Activated CD4-positive, alpha-beta T cell treated with anti-CD3 and anti-CD28 coated beads for 36 hours (primary cell): ENCODE data around the gene TCIRG1. TPM values are rescaled to one million over a fixed set of nuclear protein-coding genes. Genes with fewer than 3 reads are reported as not detected.

Experiments
- ATAC-seq: fragments of 200-7000 bp; cut with Tn5 transposase; one replicate; pipeline ENCODE4 v1.10.0; 2021; ENCODE audit warnings: mild to moderate bottlenecking, moderate library complexity
- CTCF ChIA-PET: fragments of 350-600 bp; sonication (Branson Sonifier 250); formaldehyde crosslinking; loops from one replicate; lab custom pipeline; 2021; ENCODE audit warnings: antibody characterized with exemption; lab: Charles Lee
- POLR2A ChIA-PET: fragments of 350-600 bp; sonication (Branson Sonifier 250); formaldehyde crosslinking; loops from one replicate; lab custom pipeline; 2021; ENCODE audit warnings: antibody characterized with exemption, inconsistent platforms; lab: Charles Lee
- DNase-seq: peaks from one replicate; pipeline ENCODE4 v3.0.0-alpha.2; 2020
- H3K27ac Mint-ChIP-seq: one replicate; pipeline ENCODE4 v1.8.0; 2021; ENCODE audit warnings: mixed read lengths
- H3K27me3 Mint-ChIP-seq: one replicate; pipeline ENCODE4 v1.8.0; 2021; ENCODE audit warnings: mixed read lengths
- H3K36me3 Mint-ChIP-seq: one replicate; pipeline ENCODE4 v1.8.0; 2021; ENCODE audit warnings: low read depth, mixed read lengths
- H3K4me1 Mint-ChIP-seq: one replicate; pipeline ENCODE4 v1.8.0; 2021; ENCODE audit warnings: mixed read lengths
- H3K4me3 Mint-ChIP-seq: one replicate; pipeline ENCODE4 v1.8.0; 2021; ENCODE audit warnings: mild to moderate bottlenecking, moderate library complexity, mixed read lengths
- H3K9me3 Mint-ChIP-seq: one replicate; pipeline ENCODE4 v1.8.0; 2021; ENCODE audit warnings: low read depth, mixed read lengths
- intact Hi-C, 2 experiments: fragments of 100-400 bp; cut with DNase I in 1 of 2; cut with micrococcal nuclease in 1 of 2; formaldehyde crosslinking; loops; one replicate each; pipeline versions ENCODE4 v1.14.2 to v1.15.1; 2022 to 2024; cut with DNase I, micrococcal nuclease
- total RNA-seq, 2 experiments: library from RNA; stranded (reverse); gene quantifications; one replicate each; pipeline ENCODE4 v1.2.3, GENCODE V29; 2021

Gene TCIRG1
- total RNA-seq, 2 experiments from 2014 or later = 117 to 151 TPM

- intact Hi-C loops = no loop called here
These were observed 27.9 kb downstream of the TCIRG1 start for GRCh38 chr11:68066742-68067141.

GRCh38 chr11:68067991-68068390 is 29.2 kb downstream of the TCIRG1 start:
- Mint-ChIP-seq H3K9me3 (no peaks in the 10 kb centered on the region), H3K27ac (no peak overlapping the region), H3K4me1 (no peaks in the 10 kb centered on the region), H3K36me3 (peaks cover 13% of the 10 kb centered on the region), H3K4me3 (no peak overlapping the region), H3K27me3 (no peaks in the 10 kb centered on the region)
- intact Hi-C loops = no loop called here
- ChIA-PET POLR2A (no interaction called here), CTCF (no interaction called here)
- ATAC-seq (no peak), DNase-seq (no peak)

More at GRCh38 chr11:68066742-68067141, 27.9 kb downstream of the TCIRG1 start:
- POLR2A ChIA-PET = no interaction called here
- Mint-ChIP-seq H3K27ac (no peak overlapping the region), H3K36me3 (peaks cover 13% of the 10 kb centered on the region), H3K9me3 (no peaks in the 10 kb centered on the region), H3K4me3 (no peak overlapping the region), H3K4me1 (no peaks in the 10 kb centered on the region), H3K27me3 (no peaks in the 10 kb centered on the region)
- CTCF ChIA-PET = no interaction called here
- no peak for DNase-seq
- ATAC-seq = no peak

GRCh38 chr11:68071281-68072048 is 32.6 kb downstream of the TCIRG1 start:
- no peaks in the 10 kb centered on the region for H3K27me3 Mint-ChIP-seq
- H3K27ac Mint-ChIP-seq = no peak overlapping the region
- intact Hi-C loops = no loop called here
- ChIA-PET CTCF (no interaction called here), POLR2A (no interaction called here)
- H3K9me3 Mint-ChIP-seq = no peaks in the 10 kb centered on the region
- ATAC-seq (no peak), DNase-seq (no peak)
- no peaks in the 10 kb centered on the region for H3K4me1 Mint-ChIP-seq
- H3K4me3 Mint-ChIP-seq = no peak overlapping the region
- H3K36me3 Mint-ChIP-seq = peaks cover 10% of the 10 kb centered on the region

GRCh38 chr11:68074584-68075352 is 35.9 kb downstream of the TCIRG1 start:
- Mint-ChIP-seq H3K9me3 (no peaks in the 10 kb centered on the region), H3K4me1 (no peaks in the 10 kb centered on the region), H3K27ac (no peak overlapping the region), H3K4me3 (no peak overlapping the region), H3K27me3 (no peaks in the 10 kb centered on the region), H3K36me3 (peaks cover 4% of the 10 kb centered on the region)
- ATAC-seq = no peak
- intact Hi-C loops = no loop called here
- CTCF ChIA-PET = no interaction called here
- DNase-seq = no peak
- POLR2A ChIA-PET = no interaction called here

- Mint-ChIP-seq H3K4me1 (no peaks in the 10 kb centered on the region), H3K27me3 (no peaks in the 10 kb centered on the region), H3K4me3 (no peak overlapping the region), H3K27ac (no peak overlapping the region), H3K36me3 (peaks cover 3% of the 10 kb centered on the region), H3K9me3 (no peaks in the 10 kb centered on the region)
- DNase-seq = peak; percentile 19
- intact Hi-C loops = no loop called here
- ChIA-PET CTCF (no interaction called here), POLR2A (interaction anchor here (0.6 kb wide), 1 partner anchor 12 kb away, joined by 4 read pairs; no protein-coding TSS in a partner anchor)
- ATAC-seq = no peak
These were observed 37.7 kb downstream of the TCIRG1 start for GRCh38 chr11:68076371-68077042.

GRCh38 chr11:68077617-68078582 is 39.1 kb downstream of the TCIRG1 start:
- CTCF ChIA-PET = interaction anchor here (0.7 to 0.8 kb wide), 2 partner anchors 14 to 464 kb away, joined by 3 to 4 read pairs; no protein-coding TSS in a partner anchor
- Mint-ChIP-seq H3K27ac (peak overlapping the region; percentile 26), H3K4me3 (no peak overlapping the region), H3K36me3 (peaks cover 3% of the 10 kb centered on the region), H3K27me3 (no peaks in the 10 kb centered on the region), H3K4me1 (no peaks in the 10 kb centered on the region), H3K9me3 (no peaks in the 10 kb centered on the region)
- DNase-seq (no peak), ATAC-seq (no peak)
- intact Hi-C loops = no loop called here
- POLR2A ChIA-PET = interaction anchor here (0.6 kb wide), 1 partner anchor 17 kb away, joined by 5 read pairs; no protein-coding TSS in a partner anchor

GRCh38 chr11:68080860-68081259 is 42.0 kb downstream of the TCIRG1 start:
- DNase-seq = no peak
- Mint-ChIP-seq H3K27me3 (no peaks in the 10 kb centered on the region), H3K4me3 (no peak overlapping the region), H3K36me3 (peaks cover 3% of the 10 kb centered on the region), H3K27ac (no peak overlapping the region), H3K9me3 (no peaks in the 10 kb centered on the region), H3K4me1 (no peaks in the 10 kb centered on the region)
- CTCF ChIA-PET = no interaction called here
- intact Hi-C loops = no loop called here
- POLR2A ChIA-PET = no interaction called here
- no peak for ATAC-seq

- Mint-ChIP-seq H3K36me3 (peaks cover 3% of the 10 kb centered on the region), H3K4me3 (no peak overlapping the region), H3K4me1 (no peaks in the 10 kb centered on the region), H3K27me3 (no peaks in the 10 kb centered on the region), H3K27ac (no peak overlapping the region), H3K9me3 (no peaks in the 10 kb centered on the region)
- intact Hi-C loops = no loop called here
- ChIA-PET CTCF (interaction anchor here (0.6 kb wide), 1 partner anchor 301 kb away, joined by 3 read pairs; no protein-coding TSS in a partner anchor), POLR2A (no interaction called here)
- ATAC-seq = no peak
- DNase-seq = no peak
These were observed 42.9 kb downstream of the TCIRG1 start for GRCh38 chr11:68081691-68082090.

- ATAC-seq (no peak), DNase-seq (no peak)
- CTCF ChIA-PET = interaction anchor here (0.6 kb wide), 1 partner anchor 215 kb away, joined by 3 read pairs; no protein-coding TSS in a partner anchor
- intact Hi-C loops = no loop called here
- H3K4me1 Mint-ChIP-seq = no peaks in the 10 kb centered on the region
- POLR2A ChIA-PET = no interaction called here
- no peaks in the 10 kb centered on the region for H3K27me3 Mint-ChIP-seq
- H3K27ac Mint-ChIP-seq = no peak overlapping the region
- H3K9me3 Mint-ChIP-seq = no peaks in the 10 kb centered on the region
- H3K36me3 Mint-ChIP-seq = peaks cover 3% of the 10 kb centered on the region
- H3K4me3 Mint-ChIP-seq = no peak overlapping the region
These were observed 43.7 kb downstream of the TCIRG1 start for GRCh38 chr11:68082481-68082880.

GRCh38 chr11:68083517-68083916 is 44.7 kb downstream of the TCIRG1 start:
- Mint-ChIP-seq H3K4me1 (no peaks in the 10 kb centered on the region), H3K27me3 (no peaks in the 10 kb centered on the region), H3K27ac (no peak overlapping the region), H3K36me3 (peaks cover 3% of the 10 kb centered on the region), H3K4me3 (no peak overlapping the region), H3K9me3 (no peaks in the 10 kb centered on the region)
- ChIA-PET CTCF (no interaction called here), POLR2A (no interaction called here)
- DNase-seq (no peak), ATAC-seq (no peak)
- intact Hi-C loops = no loop called here
